Fibroblast of the aortic adventitia (primary cell): ENCODE data around the gene VEZT. TPM values are rescaled to one million over a fixed set of nuclear protein-coding genes. Genes with fewer than 3 reads are reported as not detected.

Source experiments
- DNase-seq: peaks from one replicate; pipeline ENCODE4 v3.0.0-alpha.2; 2010; ENCODE audit warnings: low read depth
- H3K4me3 ChIP-seq: 2 replicates; pipeline ENCODE4 v1.5.1; 2011; ENCODE audit warnings: low read depth, mild to moderate bottlenecking, control low read depth, low read length, moderate library complexity
- total RNA-seq: library from RNA; depleted of rRNA; stranded (reverse); fragments of >200 nt; gene quantifications from 2 replicates; pipeline ENCODE4 v1.2.3, GENCODE V29; 2012; ENCODE audit warnings: low replicate concordance
- TF ChIP-seq, protein P1 (sequence below): IDR thresholded peaks from 2 replicates; pipeline ENCODE4 v1.5.1; 2011; ENCODE audit warnings: mild to moderate bottlenecking, low read length, control low read depth, inconsistent platforms; ENCODE audit not compliant: insufficient read depth

VEZT gene
- total RNA-seq, 1 donor = 98.6 TPM

DNA sequence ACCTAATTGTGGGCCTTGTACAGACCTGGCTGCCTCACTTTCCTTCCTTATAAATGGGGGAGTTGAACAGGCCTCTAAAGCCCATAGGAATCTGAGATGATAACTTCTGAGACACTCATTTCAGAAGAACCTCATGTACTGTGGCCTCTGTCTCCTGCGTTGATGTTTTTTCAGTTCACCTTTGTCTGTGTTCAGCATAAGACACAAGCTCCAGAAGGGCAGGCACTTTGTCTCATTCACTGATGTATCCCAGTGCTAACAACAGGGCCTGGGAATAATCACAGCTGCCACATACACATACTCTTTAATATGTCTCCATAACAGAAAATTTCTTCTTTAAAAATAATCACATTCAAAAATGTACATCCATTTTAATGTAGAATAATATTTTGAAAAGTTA lies 3.7 kb upstream of the VEZT start:
- no peak for DNase-seq
- TF ChIP-seq, protein P1, sequence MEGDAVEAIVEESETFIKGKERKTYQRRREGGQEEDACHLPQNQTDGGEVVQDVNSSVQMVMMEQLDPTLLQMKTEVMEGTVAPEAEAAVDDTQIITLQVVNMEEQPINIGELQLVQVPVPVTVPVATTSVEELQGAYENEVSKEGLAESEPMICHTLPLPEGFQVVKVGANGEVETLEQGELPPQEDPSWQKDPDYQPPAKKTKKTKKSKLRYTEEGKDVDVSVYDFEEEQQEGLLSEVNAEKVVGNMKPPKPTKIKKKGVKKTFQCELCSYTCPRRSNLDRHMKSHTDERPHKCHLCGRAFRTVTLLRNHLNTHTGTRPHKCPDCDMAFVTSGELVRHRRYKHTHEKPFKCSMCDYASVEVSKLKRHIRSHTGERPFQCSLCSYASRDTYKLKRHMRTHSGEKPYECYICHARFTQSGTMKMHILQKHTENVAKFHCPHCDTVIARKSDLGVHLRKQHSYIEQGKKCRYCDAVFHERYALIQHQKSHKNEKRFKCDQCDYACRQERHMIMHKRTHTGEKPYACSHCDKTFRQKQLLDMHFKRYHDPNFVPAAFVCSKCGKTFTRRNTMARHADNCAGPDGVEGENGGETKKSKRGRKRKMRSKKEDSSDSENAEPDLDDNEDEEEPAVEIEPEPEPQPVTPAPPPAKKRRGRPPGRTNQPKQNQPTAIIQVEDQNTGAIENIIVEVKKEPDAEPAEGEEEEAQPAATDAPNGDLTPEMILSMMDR = no peak
- no peak overlapping the region for H3K4me3 ChIP-seq

DNA sequence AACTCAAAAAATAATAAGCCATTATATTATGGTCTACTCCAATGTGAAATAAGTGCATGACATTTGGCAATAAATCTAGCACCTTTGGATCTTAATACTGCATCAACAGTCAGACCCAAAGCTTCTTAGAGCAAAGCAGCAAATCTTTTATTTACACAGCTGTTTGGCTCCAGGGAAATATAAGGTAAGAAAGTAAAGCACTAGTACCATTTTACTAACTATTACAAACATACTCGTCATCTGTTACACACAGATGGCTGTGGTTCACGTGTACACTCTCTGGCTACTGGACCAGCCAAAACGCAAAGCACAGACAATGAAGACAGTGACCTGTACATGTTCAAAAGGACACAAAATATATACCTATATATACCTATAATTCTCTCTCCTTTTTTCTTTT lies 3.1 kb upstream of the VEZT start:
- no peak overlapping the region for H3K4me3 ChIP-seq
- DNase-seq = no peak
- TF ChIP-seq, protein P1 = no peak

DNA sequence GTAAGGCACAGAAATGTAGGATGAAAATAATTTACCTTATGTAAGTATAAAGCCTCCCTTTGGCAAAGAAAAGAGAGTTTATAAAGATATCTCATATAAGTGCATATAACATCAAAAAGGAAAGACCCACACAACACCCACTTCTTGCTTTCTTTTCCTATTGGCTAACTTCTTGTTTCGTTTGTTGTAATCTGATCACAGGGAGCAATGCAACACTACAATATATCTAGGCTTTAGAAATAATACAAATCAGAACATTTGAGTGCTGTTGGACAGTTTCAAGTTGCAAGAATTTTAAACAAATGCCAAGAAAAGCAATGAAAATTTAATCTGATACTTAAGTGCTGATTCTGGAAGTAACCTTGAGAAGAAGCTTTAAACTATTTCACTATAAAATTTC lies 1.7 kb upstream of the VEZT start:
- TF ChIP-seq, protein P1 = no peak
- DNase-seq = peak; percentile 74
- peak overlapping the region; percentile 82 for H3K4me3 ChIP-seq

DNA sequence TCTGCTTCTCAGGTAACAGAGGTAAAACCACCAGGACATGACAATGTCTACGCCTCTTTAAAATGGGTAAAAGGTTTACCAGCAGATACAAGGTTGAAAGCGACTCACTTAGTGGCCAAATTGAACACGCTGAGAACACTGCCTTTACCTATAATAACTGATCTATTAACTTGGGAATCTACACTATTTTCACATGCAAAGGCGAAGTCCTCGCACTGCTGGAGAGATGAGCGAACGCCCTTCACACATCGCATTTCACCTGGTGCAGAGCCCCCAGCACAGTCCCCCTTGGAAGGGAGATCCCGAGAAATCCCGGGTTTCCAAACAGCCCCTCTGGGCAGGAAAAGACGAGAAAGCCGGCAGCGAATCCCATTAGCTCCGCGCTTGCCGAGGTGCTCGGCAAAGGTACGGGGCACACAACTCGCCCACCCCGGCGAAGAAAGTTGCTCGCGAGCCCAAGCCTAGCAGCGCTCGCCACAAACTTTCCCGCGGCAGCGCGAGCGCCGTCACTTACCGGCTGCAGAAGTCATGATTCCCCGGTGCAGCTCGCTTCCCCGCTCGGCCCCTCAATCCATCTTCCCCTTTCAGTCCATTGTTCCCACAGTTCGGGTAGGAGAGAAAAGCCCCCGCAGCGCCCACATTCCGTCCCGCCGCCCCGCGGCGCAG lies 763 bp upstream of the VEZT start:
- no peak for DNase-seq
- peak overlapping the region; percentile 82 for H3K4me3 ChIP-seq

DNA sequence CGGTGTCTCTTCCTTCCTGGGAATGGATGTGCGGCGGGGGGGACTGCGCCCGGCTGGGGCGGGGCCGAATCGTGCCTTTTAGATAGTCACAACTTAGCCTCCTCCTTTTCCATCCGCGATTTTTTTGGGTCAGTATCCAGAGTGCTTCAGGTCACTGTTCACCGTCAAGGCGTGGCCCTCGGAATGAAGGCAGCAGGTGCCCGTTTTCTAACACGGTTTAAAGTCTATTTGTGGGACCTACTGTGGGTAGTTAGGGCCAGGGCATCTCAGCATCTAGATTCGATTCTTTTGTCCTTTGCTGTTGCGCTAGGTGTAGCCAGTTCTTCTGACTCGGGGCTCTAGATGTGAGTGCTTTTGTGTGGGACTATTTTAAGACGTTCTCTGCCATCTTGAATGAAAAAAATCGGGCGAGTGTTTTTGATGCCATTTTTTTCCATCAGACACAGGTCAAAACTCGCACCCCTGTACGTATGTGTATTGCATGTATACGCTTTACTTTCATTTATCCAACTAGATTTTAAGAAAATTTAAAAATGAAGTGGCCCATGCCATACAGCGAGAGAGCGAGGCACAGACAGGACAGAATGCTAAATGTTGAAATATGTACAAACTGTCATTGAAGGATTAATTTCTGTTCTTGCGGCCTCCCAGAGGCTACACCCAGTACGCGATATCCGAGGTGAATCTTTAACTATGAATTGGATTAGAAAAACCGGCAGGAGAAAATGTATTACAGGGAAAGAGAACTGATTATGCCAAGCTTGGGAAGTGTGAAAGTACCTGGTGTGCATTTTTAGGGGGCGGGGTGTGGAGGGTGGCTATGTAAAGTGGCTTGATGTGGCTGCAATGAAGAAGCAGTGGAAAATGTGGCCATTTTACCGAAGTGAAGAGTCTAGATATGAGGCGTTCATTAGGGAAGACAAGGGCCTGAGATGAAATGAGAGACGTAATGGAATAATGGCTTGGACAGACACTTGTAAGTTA lies 835 bp downstream of the VEZT start:
- peak; percentile 72 for DNase-seq

More for the DNA sequence above, 763 bp upstream of the VEZT start:
- TF ChIP-seq, protein P1 = no peak

DNA sequence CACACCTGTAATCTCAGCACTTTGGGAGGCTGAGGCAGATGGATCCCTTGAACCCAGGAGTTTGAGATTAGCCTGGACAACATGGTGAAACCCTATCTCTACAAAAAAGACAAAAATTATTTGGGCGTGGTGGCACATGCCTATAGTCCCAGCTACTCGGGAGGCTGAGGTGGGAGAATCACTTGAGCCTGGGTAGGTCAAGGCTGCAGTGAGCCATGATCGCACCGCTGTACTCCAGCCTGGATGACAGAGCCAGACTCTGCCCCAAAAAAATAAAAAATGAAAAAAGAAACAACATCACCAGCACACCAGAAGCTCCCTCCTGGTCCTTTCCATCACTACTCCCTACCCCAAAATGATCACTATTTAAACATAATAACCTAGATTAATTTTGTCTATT lies 2.6 kb downstream of the VEZT start:
- TF ChIP-seq, protein P1 = no peak
- no peak for DNase-seq
- no peak overlapping the region for H3K4me3 ChIP-seq

More for the DNA sequence above, 835 bp downstream of the VEZT start:
- TF ChIP-seq, protein P1 = no peak
- peak overlapping the region; percentile 88 for H3K4me3 ChIP-seq
